H1 (cell line): ENCODE measurements around the gene SHROOM2. TPM values are rescaled to one million over a fixed set of nuclear protein-coding genes. Genes with fewer than 3 reads are reported as not detected.

Experiments
- CTCF ChIA-PET: fragments of 300-600 bp; sonication (Branson Sonifier 250); formaldehyde crosslinking; loops from one replicate; lab custom pipeline; 2021; ENCODE audit not compliant: partially characterized antibody; lab: Charles Lee
- POLR2A ChIA-PET: fragments of 300-600 bp; sonication (Branson Sonifier 250); formaldehyde crosslinking; loops from one replicate; lab custom pipeline; 2021; ENCODE audit warnings: inconsistent platforms; ENCODE audit not compliant: partially characterized antibody; lab: Charles Lee
- DNase-seq, 2 experiments: peaks; one replicate each; pipeline versions ENCODE4 v3.0.0 to v3.0.0-alpha.2; 2010 to 2022; ENCODE audit warnings: low spot score in 2 of 2, low read depth in 1 of 2, mixed read lengths in 1 of 2
- FAIRE-seq: peaks from 2 replicates; lab custom pipeline; 2011; peaks lifted over from hg19 to GRCh38; lab: Jason Lieb, UNC
- H2AFZ ChIP-seq: 2 replicates; pipeline ENCODE4 v1.8.1; 2012; ENCODE audit warnings: low read length, inconsistent platforms
- H2AK5ac ChIP-seq: 2 replicates; pipeline ENCODE4 v1.6.1; 2013; ENCODE audit warnings: low read depth, low read length
- H2BK120ac ChIP-seq: replicated peaks from 2 replicates; pipeline ENCODE3; 2013; ENCODE audit warnings: low read depth, low read length, inconsistent platforms
- H2BK12ac ChIP-seq: 2 replicates; pipeline ENCODE4 v1.6.1; 2013; ENCODE audit warnings: low read depth, low read length
- H2BK15ac ChIP-seq: 2 replicates; pipeline ENCODE4 v1.6.1; 2013; ENCODE audit warnings: low read length
- H2BK20ac ChIP-seq: 2 replicates; pipeline ENCODE4 v1.6.1; 2013; ENCODE audit warnings: low read length
- H2BK5ac ChIP-seq: 2 replicates; pipeline ENCODE4 v1.6.1; 2013; ENCODE audit warnings: low read depth, low read length
- H3K14ac ChIP-seq: 2 replicates; pipeline ENCODE4 v1.6.1; 2013; ENCODE audit warnings: inconsistent platforms; ENCODE audit not compliant: insufficient read length
- H3K18ac ChIP-seq: 2 replicates; pipeline ENCODE4 v1.6.1; 2013; ENCODE audit warnings: low read length; ENCODE audit errors: extremely low read depth
- H3K23ac ChIP-seq: 2 replicates; pipeline ENCODE4 v1.6.1; 2013; ENCODE audit warnings: inconsistent platforms; ENCODE audit not compliant: insufficient read length
- H3K23me2 ChIP-seq: 2 replicates; pipeline ENCODE4 v1.6.1; 2013; ENCODE audit warnings: low read depth, low read length
- H3K27ac ChIP-seq: 2 replicates; pipeline ENCODE4 v1.6.1; 2011; ENCODE audit warnings: low read depth, low read length, inconsistent platforms
- H3K27me3 ChIP-seq, 4 experiments: replicated peaks in 1 of 4; 1 replicate in 1 of 4; 2 replicates in 3 of 4; pipeline versions ENCODE4 v1.6.1 to v1.8.1; 2011 to 2013; ENCODE audit warnings: low read length in 3 of 4, mild to moderate bottlenecking in 3 of 4, inconsistent platforms in 2 of 4, mixed read lengths in 2 of 4, moderate library complexity in 1 of 4; ENCODE audit not compliant: control insufficient read depth in 3 of 4, insufficient read depth in 3 of 4; ENCODE audit errors: extremely low read depth in 1 of 4
- H3K36me3 ChIP-seq, 4 experiments: 2 replicates each; pipeline versions ENCODE4 v1.6.1 to v1.8.1; 2011 to 2013; ENCODE audit warnings: mild to moderate bottlenecking in 4 of 4, low read length in 3 of 4, moderate library complexity in 2 of 4, control low read depth in 1 of 4, inconsistent platforms in 1 of 4; ENCODE audit not compliant: insufficient read depth in 4 of 4, control insufficient read depth in 2 of 4
- H3K4ac ChIP-seq: replicated peaks from 2 replicates; pipeline ENCODE3; 2013; ENCODE audit warnings: low read length, low read depth, mixed read lengths, inconsistent platforms; ENCODE audit not compliant: insufficient read length
- H3K4me1 ChIP-seq, 4 experiments: replicated peaks in 1 of 4; 1 replicate in 1 of 4; 2 replicates in 3 of 4; pipeline versions ENCODE4 v1.6.1 to v1.8.1; 2011 to 2013; ENCODE audit warnings: low read length in 3 of 4, inconsistent platforms in 2 of 4, mixed read lengths in 1 of 4; ENCODE audit not compliant: insufficient read depth in 4 of 4, control insufficient read depth in 3 of 4
- H3K4me2 ChIP-seq, 2 experiments: 2 replicates each; pipeline versions ENCODE4 v1.6.1 to v1.8.1; 2011 to 2013; ENCODE audit warnings: low read depth in 2 of 2, low read length in 2 of 2, control low read depth in 1 of 2, inconsistent platforms in 1 of 2, mild to moderate bottlenecking in 1 of 2; ENCODE audit not compliant: insufficient read depth in 1 of 2
- H3K4me3 ChIP-seq, 4 experiments: fragments of 200-600, 300-600 bp in 1 of 4; sonication (generic), shearing (Covaris generic), sonication (Bioruptor Twin) in 1 of 4; 2 replicates each; pipeline versions ENCODE4 v1.5.1 to v1.8.1; 2011 to 2016; ENCODE audit warnings: low read length in 4 of 4, low read depth in 3 of 4, control low read depth in 2 of 4, inconsistent platforms in 2 of 4, mild to moderate bottlenecking in 2 of 4, mixed read lengths in 1 of 4, moderate library complexity in 1 of 4; ENCODE audit not compliant: insufficient read depth in 2 of 4; ENCODE audit errors: extremely low read depth in 1 of 4
- H3K56ac ChIP-seq: replicated peaks from 2 replicates; pipeline ENCODE3; 2013; ENCODE audit warnings: low read depth, mild to moderate bottlenecking, mixed read lengths, low read length, inconsistent platforms; ENCODE audit not compliant: insufficient read length
- H3K79me1 ChIP-seq: 2 replicates; pipeline ENCODE4 v1.6.1; 2013; ENCODE audit warnings: low read depth, low read length, control low read depth
- H3K79me2 ChIP-seq, 2 experiments: 2 replicates each; pipeline versions ENCODE4 v1.6.1 to v1.8.1; 2012 to 2013; ENCODE audit warnings: low read length in 2 of 2, mild to moderate bottlenecking in 2 of 2, inconsistent platforms in 1 of 2; ENCODE audit not compliant: insufficient read depth in 2 of 2, control insufficient read depth in 1 of 2
- H3K9ac ChIP-seq, 4 experiments: replicated peaks in 1 of 4; 1 replicate in 1 of 4; 2 replicates in 3 of 4; pipeline versions ENCODE4 v1.6.1 to v1.8.1; 2011 to 2013; ENCODE audit warnings: low read depth in 3 of 4, low read length in 3 of 4, control low read depth in 2 of 4, mild to moderate bottlenecking in 2 of 4, moderate library complexity in 2 of 4, inconsistent platforms in 1 of 4; ENCODE audit errors: extremely low read depth in 1 of 4
- H3K9me3 ChIP-seq, 2 experiments: 2 replicates each; pipeline versions ENCODE4 v1.6.1 to v1.8.1; 2012 to 2013; ENCODE audit warnings: mild to moderate bottlenecking in 2 of 2, moderate library complexity in 2 of 2, control low read depth in 1 of 2, inconsistent platforms in 1 of 2, low read depth in 1 of 2, low read length in 1 of 2, mixed read lengths in 1 of 2; ENCODE audit not compliant: insufficient read depth in 2 of 2
- H4K20me1 ChIP-seq, 2 experiments: replicated peaks in 1 of 2; 2 replicates each; pipeline versions ENCODE3 to v1.8.1; 2011 to 2013; ENCODE audit warnings: inconsistent platforms in 2 of 2, low read length in 2 of 2, mild to moderate bottlenecking in 1 of 2; ENCODE audit not compliant: insufficient read depth in 2 of 2, control insufficient read depth in 1 of 2
- H4K5ac ChIP-seq: 2 replicates; pipeline ENCODE4 v1.6.1; 2013; ENCODE audit warnings: low read length, low read depth, mixed read lengths, inconsistent platforms; ENCODE audit not compliant: insufficient read length
- H4K8ac ChIP-seq: 2 replicates; pipeline ENCODE4 v1.8.0; 2013; ENCODE audit warnings: mild to moderate bottlenecking, moderate library complexity, low read length, inconsistent platforms; ENCODE audit not compliant: insufficient read depth; ENCODE audit errors: extremely low read depth
- H4K91ac ChIP-seq: replicated peaks from 2 replicates; pipeline ENCODE3; 2013; ENCODE audit warnings: low read length, mixed read lengths, inconsistent platforms; ENCODE audit not compliant: insufficient read length
- CREB1 ChIP-seq: IDR thresholded peaks from 2 replicates; pipeline ENCODE4 v1.6.1; 2012; ENCODE audit warnings: inconsistent platforms
- EP300 ChIP-seq, 2 experiments: IDR thresholded peaks; 1 replicate in 1 of 2; 2 replicates in 1 of 2; pipeline ENCODE4 v1.6.1; 2011 to 2012; ENCODE audit warnings: low read depth in 2 of 2, low read length in 2 of 2, mild to moderate bottlenecking in 2 of 2, borderline replicate concordance in 1 of 2, inconsistent platforms in 1 of 2, moderate library complexity in 1 of 2
- GABPA ChIP-seq: IDR thresholded peaks from 2 replicates; pipeline ENCODE4 v1.6.1; 2011; ENCODE audit warnings: mild to moderate bottlenecking, low read length, moderate library complexity, borderline replicate concordance; ENCODE audit not compliant: insufficient read depth
- HDAC6 ChIP-seq: IDR thresholded peaks from one replicate; pipeline ENCODE4 v1.7.1; 2012; ENCODE audit warnings: low read depth, mild to moderate bottlenecking, inconsistent platforms, low read length, moderate library complexity
- KDM1A ChIP-seq: fragments of 200-600, 300-600 bp; sonication (generic); IDR thresholded peaks from 2 replicates; pipeline ENCODE4 v1.7.1; 2016; ENCODE audit warnings: mild to moderate bottlenecking, low read length, borderline replicate concordance
- NRF1 ChIP-seq: IDR thresholded peaks from 2 replicates; pipeline ENCODE4 v1.6.1; 2011; ENCODE audit warnings: mild to moderate bottlenecking, low read depth, low read length, improper control_type of control experiment
- POU5F1 ChIP-seq: IDR thresholded peaks from 2 replicates; pipeline ENCODE4 v1.6.1; 2011; ENCODE audit warnings: low read depth, mild to moderate bottlenecking, low read length, moderate library complexity
- SAP30 ChIP-seq: fragments of 300-600 bp; sonication (generic); IDR thresholded peaks from 2 replicates; pipeline ENCODE4 v1.7.1; 2012; ENCODE audit warnings: low read length, moderate library complexity, mild to moderate bottlenecking, inconsistent platforms; ENCODE audit not compliant: insufficient read depth, insufficient replicate concordance
- SIRT6 ChIP-seq: IDR thresholded peaks from one replicate; pipeline ENCODE4 v1.7.1; 2012; ENCODE audit warnings: low read length, inconsistent platforms
- WGBS, 2 experiments: shearing (Covaris generic) in 1 of 2; methylation state at CpG; one replicate each; pipeline versions ENCODE4 v1.1.6 to v1.1.7; 2013 to 2015; ENCODE audit warnings: low lambda C conversion rate in 2 of 2, mixed read lengths in 2 of 2, inconsistent platforms in 1 of 2, low coverage in 1 of 2, missing lambda C conversion rate in 1 of 2; ENCODE audit not compliant: insufficient replicate concordance in 2 of 2, insufficient coverage in 1 of 2, insufficient read length in 1 of 2; ENCODE audit errors: extremely low coverage in 1 of 2, missing lambda C conversion rate in 1 of 2; 5-methylcytosine and 5-hydroxymethylcytosine counted together
- polyA plus RNA-seq, 7 experiments: library from polyadenylated mRNA; depleted of rRNA in 3 of 7; stranded (reverse) in 5 of 7; unstranded in 2 of 7; fragments of >200 nt in 5 of 7; fragments of 200-250 nt in 2 of 7; gene quantifications; 1 replicate in 5 of 7; 2 replicates in 1 of 7; 4 replicates in 1 of 7; pipeline versions ENCODE4 v1.2.1 to v1.2.3, GENCODE V29; 2011 to 2013; ENCODE audit warnings: missing spikeins in 2 of 7, mixed read lengths in 2 of 7
- total RNA-seq: library from RNA; stranded (reverse); fragmentation: NEBNext Ultra II Directional; extraction: Animal tissue kit (Norgen Biotek cat#: 25700); gene quantifications from 2 replicates; pipeline ENCODE4 v1.2.1, GENCODE V29; 2021
- TF ChIP-seq, protein P1 (sequence below): IDR thresholded peaks from 2 replicates; pipeline ENCODE4 v1.6.1; 2012; ENCODE audit warnings: low read length, inconsistent platforms
- TF ChIP-seq, protein P2 (sequence below): IDR thresholded peaks from 2 replicates; pipeline ENCODE4 v1.6.1; 2012; ENCODE audit warnings: inconsistent platforms

The SHROOM2 gene
- total and polyA plus RNA-seq, 2 of the 8 experiments (the other 6 are each of a cell fraction or from before 2014, with no cell fraction given) = 3.4 to 14.2 TPM

DNA sequence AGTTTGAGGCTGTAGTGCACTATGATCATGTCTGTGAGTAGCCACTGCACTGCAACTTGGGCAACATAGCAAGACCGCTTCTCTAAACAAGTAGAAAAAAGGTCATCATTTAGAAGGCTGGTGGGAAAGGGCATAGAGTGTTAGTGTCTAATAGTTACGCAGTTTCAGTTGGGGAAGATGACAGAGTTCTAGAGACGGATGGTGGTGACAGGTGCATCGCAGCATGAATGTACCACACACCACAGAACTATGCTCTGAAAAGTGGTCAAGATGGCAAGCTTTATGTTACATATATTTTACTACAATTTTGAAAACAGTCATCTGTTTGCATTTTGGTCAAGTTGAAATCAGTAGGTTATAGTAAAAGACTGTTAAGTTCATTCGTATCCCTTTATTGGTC, 157.2 kb downstream of the SHROOM2 start:
- H4K8ac ChIP-seq = no peak overlapping the region
- 88% methylated on average over 5 of the region's 5 CpGs; no CpG with 5 or more reads in 1 of the 2 experiments for WGBS, 2 experiments
- TF ChIP-seq NRF1 = no peak
- TF ChIP-seq KDM1A = no peak
- TF ChIP-seq HDAC6 = no peak
- no peak for TF ChIP-seq SAP30
- TF ChIP-seq POU5F1 = no peak
- TF ChIP-seq EP300 (IDR thresholded peaks at IDR 0.05; ENCODE audit: borderline replicate concordance in 1 of 2, low read depth in 2 of 2, low read length in 2 of 2) = no peak
- TF ChIP-seq, protein P1, sequence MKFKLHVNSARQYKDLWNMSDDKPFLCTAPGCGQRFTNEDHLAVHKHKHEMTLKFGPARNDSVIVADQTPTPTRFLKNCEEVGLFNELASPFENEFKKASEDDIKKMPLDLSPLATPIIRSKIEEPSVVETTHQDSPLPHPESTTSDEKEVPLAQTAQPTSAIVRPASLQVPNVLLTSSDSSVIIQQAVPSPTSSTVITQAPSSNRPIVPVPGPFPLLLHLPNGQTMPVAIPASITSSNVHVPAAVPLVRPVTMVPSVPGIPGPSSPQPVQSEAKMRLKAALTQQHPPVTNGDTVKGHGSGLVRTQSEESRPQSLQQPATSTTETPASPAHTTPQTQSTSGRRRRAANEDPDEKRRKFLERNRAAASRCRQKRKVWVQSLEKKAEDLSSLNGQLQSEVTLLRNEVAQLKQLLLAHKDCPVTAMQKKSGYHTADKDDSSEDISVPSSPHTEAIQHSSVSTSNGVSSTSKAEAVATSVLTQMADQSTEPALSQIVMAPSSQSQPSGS = no peak
- TF ChIP-seq CREB1 = no peak
- TF ChIP-seq SIRT6 = no peak
- TF ChIP-seq, protein P2, sequence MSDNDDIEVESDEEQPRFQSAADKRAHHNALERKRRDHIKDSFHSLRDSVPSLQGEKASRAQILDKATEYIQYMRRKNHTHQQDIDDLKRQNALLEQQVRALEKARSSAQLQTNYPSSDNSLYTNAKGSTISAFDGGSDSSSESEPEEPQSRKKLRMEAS = no peak
- TF ChIP-seq GABPA = no peak

More for the DNA sequence above, 157.2 kb downstream of the SHROOM2 start:
- H2BK5ac ChIP-seq = no peak overlapping the region
- ChIA-PET POLR2A (no interaction called here), CTCF (interaction anchor here (0.9 kb wide), 1 partner anchor 18 kb away, joined by 3 read pairs; no protein-coding TSS in a partner anchor)
- H3K23me2 ChIP-seq = no peaks in the 10 kb centered on the region
- no peak overlapping the region for H2BK12ac ChIP-seq
- H2BK15ac ChIP-seq = no peak overlapping the region
- no peaks in the 10 kb centered on the region for H3K79me2 ChIP-seq
- no peak overlapping the region for H3K4me3 ChIP-seq
- no peaks in the 10 kb centered on the region for H4K20me1 ChIP-seq
- H3K4me2 ChIP-seq = no peak overlapping the region
- H3K36me3 ChIP-seq = peaks cover 2 to 20% (median 8%) of the 10 kb centered on the region in 4 experiments; a peak in 6 of 8 replicates
- H3K9me3 ChIP-seq = no peaks in the 10 kb centered on the region
- H2BK120ac ChIP-seq = no peak overlapping the region
- no peak for FAIRE-seq
- H3K23ac ChIP-seq = no peak overlapping the region
- no peak overlapping the region for H2AK5ac ChIP-seq
- H3K56ac ChIP-seq = no peak overlapping the region
- H3K14ac ChIP-seq = no peak overlapping the region
- H3K79me1 ChIP-seq = no peaks in the 10 kb centered on the region
- H3K4me1 ChIP-seq = no peaks in the 10 kb centered on the region
- H3K4ac ChIP-seq = no peak overlapping the region
- no peak overlapping the region for H3K18ac ChIP-seq
- no peak overlapping the region for H4K91ac ChIP-seq
- no peak overlapping the region for H4K5ac ChIP-seq
- H3K9ac ChIP-seq = no peak overlapping the region
- H3K27me3 ChIP-seq = no peaks in the 10 kb centered on the region
- DNase-seq = no peak
- H2BK20ac ChIP-seq = no peak overlapping the region
- no peak overlapping the region for H2AFZ ChIP-seq
- no peak overlapping the region for H3K27ac ChIP-seq
